Endothelial cell of umbilical vein (primary cell): Measurements from ENCODE around the gene FAM180A.
"Not testable (repeated sequence)": the region's sequence is repeated elsewhere in the genome, so short reads cannot be mapped to it uniquely, and the experiment has no call there.

Source experiments
- CTCF ChIP-seq, 2 donors: IDR thresholded peaks; 1 replicate in 1 of 2; 2 replicates in 1 of 2; pipeline ENCODE4 v1.5.1; 2011; ENCODE audit warnings: low read length in 2 of 2, mild to moderate bottlenecking in 2 of 2, moderate library complexity in 2 of 2, control low read depth in 1 of 2, inconsistent platforms in 1 of 2, low read depth in 1 of 2; ENCODE audit not compliant: insufficient read depth in 1 of 2; ENCODE audit errors: extremely low read depth in 1 of 2
- EZH2 ChIP-seq: IDR thresholded peaks from 2 replicates; pipeline ENCODE4 v1.6.1; 2012; ENCODE audit warnings: borderline replicate concordance, low read depth, mild to moderate bottlenecking, moderate library complexity, low read length, inconsistent platforms; ENCODE audit not compliant: severe bottlenecking
- FOS ChIP-seq: IDR thresholded peaks from 2 replicates; pipeline ENCODE4 v1.6.1; 2011; ENCODE audit warnings: mild to moderate bottlenecking, low read length, moderate library complexity, borderline replicate concordance; ENCODE audit not compliant: insufficient read depth
- JUN ChIP-seq: IDR thresholded peaks from 2 replicates; pipeline ENCODE4 v1.6.1; 2011; ENCODE audit warnings: borderline replicate concordance, low read depth; ENCODE audit not compliant: insufficient read length, insufficient read depth
- MAX ChIP-seq: IDR thresholded peaks from 2 replicates; pipeline ENCODE4 v1.6.1; 2011; ENCODE audit not compliant: insufficient read depth, insufficient read length
- MYC ChIP-seq: IDR thresholded peaks from one replicate; pipeline ENCODE4 v1.6.1; 2011; ENCODE audit warnings: mild to moderate bottlenecking, low read depth, low read length
- POLR2A ChIP-seq: IDR thresholded peaks from 2 replicates; pipeline ENCODE4 v1.6.1; 2012; ENCODE audit warnings: low read depth, mild to moderate bottlenecking, control low read depth, low read length
- POLR2AphosphoS5 ChIP-seq: IDR thresholded peaks from 2 replicates; pipeline ENCODE4 v1.6.1; 2012; ENCODE audit warnings: low read depth, mild to moderate bottlenecking, control low read depth, low read length, moderate library complexity; ENCODE audit not compliant: insufficient read depth

- TF ChIP-seq JUN; CTCF (IDR thresholded peaks at IDR 0.05; ENCODE audit: extremely low read depth in 1 of 2, insufficient read depth in 1 of 2, low read depth in 1 of 2, low read length in 2 of 2); EZH2; FOS; POLR2AphosphoS5; POLR2A; MAX; MYC: not testable (repeated sequence)
Observed at GRCh38 chr7:135692606-135693005, 56.0 kb downstream of the FAM180A start.
